Measurements from ENCODE around the gene OR1E1. TPM values are rescaled to one million over a fixed set of nuclear protein-coding genes. Genes with fewer than 3 reads are reported as not detected.

Gene OR1E1, protein sequence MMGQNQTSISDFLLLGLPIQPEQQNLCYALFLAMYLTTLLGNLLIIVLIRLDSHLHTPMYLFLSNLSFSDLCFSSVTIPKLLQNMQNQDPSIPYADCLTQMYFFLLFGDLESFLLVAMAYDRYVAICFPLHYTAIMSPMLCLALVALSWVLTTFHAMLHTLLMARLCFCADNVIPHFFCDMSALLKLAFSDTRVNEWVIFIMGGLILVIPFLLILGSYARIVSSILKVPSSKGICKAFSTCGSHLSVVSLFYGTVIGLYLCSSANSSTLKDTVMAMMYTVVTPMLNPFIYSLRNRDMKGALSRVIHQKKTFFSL
- not detected in 5 replicates for total RNA-seq (2022; extraction: Qiagen RNA extraction; ENCODE audit: low read depth)

DNA sequence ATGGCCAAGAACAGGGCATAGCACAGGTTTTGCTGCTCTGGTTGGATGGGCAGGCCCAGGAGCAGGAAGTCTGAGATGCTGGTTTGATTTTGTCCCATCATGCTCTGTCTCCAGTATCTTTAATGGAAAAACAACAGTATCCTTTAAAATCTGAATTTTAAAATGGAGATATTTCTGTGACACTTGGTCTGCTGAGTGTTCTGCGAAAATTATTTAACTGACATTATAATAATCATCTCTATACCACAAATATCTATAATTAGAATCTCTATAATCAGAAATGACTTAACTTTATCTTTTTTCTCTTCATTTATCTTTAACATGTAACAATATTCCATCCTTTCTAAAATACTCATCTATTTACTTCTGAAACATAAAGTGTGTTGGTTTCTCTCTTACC, at the start of gene OR1E1:
TSS of gene OR1E1 (minus strand) at position 101 of the 400 bp plus-strand sequence. CDS start at position 101, 0 bp downstream.

DNA sequence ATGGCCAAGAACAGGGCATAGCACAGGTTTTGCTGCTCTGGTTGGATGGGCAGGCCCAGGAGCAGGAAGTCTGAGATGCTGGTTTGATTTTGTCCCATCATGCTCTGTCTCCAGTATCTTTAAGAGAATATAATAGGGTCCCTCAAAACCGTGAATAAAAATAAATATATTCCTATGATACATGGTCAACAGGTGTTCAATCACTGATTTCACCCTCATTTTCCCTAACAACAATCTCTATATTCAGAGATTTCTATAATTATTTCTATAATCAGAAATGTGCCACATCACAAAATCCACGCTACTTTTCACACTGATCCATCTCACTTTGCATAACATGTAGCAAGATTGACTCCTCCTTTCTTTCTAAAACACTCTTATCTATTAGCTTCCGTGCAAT, 35.5 kb upstream of the OR1E1 start, which contains the start of gene OR1E2:
TSS of gene OR1E2 (minus strand) at position 101 of the 400 bp plus-strand sequence. CDS start at position 101, 0 bp downstream.

DNA sequence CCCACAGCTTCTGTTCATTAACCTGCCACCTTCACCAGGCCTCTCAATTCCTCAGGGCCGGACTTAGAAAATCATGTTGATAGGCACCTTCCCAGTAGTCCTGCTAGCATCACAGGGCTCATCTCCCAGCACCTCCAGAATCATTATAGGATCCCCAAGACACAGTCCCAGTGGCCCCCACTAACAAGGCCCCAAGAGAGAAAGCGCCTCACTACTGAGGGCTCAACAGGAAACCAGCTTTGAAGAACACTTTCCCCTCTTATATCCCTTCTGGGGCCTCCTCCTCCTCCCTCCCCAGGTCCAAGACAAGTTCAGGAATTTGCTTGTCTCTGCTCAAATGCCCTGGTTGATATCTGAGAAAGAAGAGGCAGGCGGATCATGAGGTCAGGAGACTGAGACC, 12.9 kb upstream of the OR1E1 start, which contains the start of gene OR3A3:
TSS of gene OR3A3 (plus strand) at position 301 of the 400 bp plus-strand sequence.

DNA sequence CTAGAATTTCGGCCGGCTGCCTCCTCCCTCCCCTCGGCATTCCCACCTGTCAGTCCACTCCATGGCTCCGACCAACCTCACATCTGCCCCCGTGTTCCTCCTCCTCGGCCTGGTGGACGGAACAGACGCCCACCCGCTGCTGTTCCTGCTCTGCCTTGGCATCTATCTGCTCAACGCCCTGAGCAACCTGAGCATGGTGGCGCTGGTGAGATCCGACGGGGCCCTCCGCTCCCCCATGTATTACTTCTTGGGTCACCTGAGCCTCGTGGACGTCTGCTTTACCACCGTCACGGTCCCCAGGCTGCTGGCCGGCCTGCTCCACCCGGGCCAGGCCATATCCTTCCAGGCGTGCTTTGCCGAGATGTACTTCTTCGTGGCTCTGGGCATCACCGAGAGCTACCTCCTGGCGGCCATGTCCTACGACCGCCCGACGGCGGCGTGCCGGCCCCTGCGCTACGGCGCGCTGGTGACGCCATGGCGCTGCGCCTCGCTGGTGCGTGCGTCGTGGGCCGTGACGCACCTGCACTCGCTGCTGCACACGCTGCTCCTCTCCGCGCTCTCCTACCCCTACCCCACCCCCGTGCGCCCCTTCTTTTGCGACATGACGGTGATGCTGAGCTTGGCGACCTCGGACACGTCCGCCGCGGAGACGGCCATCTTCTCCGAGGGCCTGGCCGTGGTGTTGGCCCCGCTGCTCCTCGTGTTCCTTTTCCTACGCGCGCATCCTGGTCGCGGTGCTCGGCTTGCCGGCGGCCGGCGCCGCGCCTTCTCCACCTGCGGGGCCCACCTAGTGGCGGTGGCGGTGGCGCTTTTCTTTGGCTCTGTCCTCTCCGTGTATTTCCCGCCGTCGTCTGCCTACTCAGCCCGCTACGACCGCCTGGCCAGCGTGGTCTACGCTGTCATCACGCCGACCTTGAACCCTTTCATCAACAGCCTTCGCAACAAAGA, 12.1 kb downstream of the OR1E1 start, which contains the start of gene OR3A2:
TSS of gene OR3A2 (minus strand) at position 440 of the 948 bp plus-strand sequence.

Other genes starting within 250 kb of the OR1E1 start
- not detected in 5 replicates for gene OR1A2, start 200.9 kb downstream of the OR1E1 start, total RNA-seq (2022; extraction: Qiagen RNA extraction; ENCODE audit: low read depth)
- gene OR1A1, start 190.7 kb downstream of the OR1E1 start, total RNA-seq (2022; extraction: Qiagen RNA extraction; ENCODE audit: low read depth), result not detected in 5 replicates
- gene OR3A1, start 100.0 kb downstream of the OR1E1 start, total RNA-seq (2022; extraction: Qiagen RNA extraction; ENCODE audit: low read depth), result not detected in 5 replicates
- not detected in 5 replicates for gene OR3A2, start 12.1 kb downstream of the OR1E1 start, total RNA-seq (2022; extraction: Qiagen RNA extraction; ENCODE audit: low read depth)
- not detected in 5 replicates for gene OR3A3, start 13.0 kb upstream of the OR1E1 start, total RNA-seq (2022; extraction: Qiagen RNA extraction; ENCODE audit: low read depth)
- gene OR1E2, start 35.4 kb upstream of the OR1E1 start, total RNA-seq (2022; extraction: Qiagen RNA extraction; ENCODE audit: low read depth), result not detected in 5 replicates
- gene SPATA22, start 73.4 kb upstream of the OR1E1 start, total RNA-seq (2022; extraction: Qiagen RNA extraction; ENCODE audit: low read depth), result not detected in 5 replicates
- gene ASPA, start 77.6 kb upstream of the OR1E1 start, total RNA-seq (2022; extraction: Qiagen RNA extraction; ENCODE audit: low read depth), result not detected in 5 replicates
- gene TRPV3, start 159.4 kb upstream of the OR1E1 start, total RNA-seq (2022; extraction: Qiagen RNA extraction; ENCODE audit: low read depth), result 0.36 to 0.67 TPM (median 0.41 TPM) in 5 replicates
- gene TRPV1, start 211.0 kb upstream of the OR1E1 start, total RNA-seq (2022; extraction: Qiagen RNA extraction; ENCODE audit: low read depth), result 4.0 to 5.2 TPM (median 4.2 TPM) in 5 replicates
- gene SHPK, start 237.8 kb upstream of the OR1E1 start, total RNA-seq (2022; extraction: Qiagen RNA extraction; ENCODE audit: low read depth), result 12.9 to 17.0 TPM (median 15.3 TPM) in 5 replicates
- gene CTNS, start 238.3 kb upstream of the OR1E1 start, total RNA-seq (2022; extraction: Qiagen RNA extraction; ENCODE audit: low read depth), result 14.1 to 15.9 TPM (median 15.1 TPM) in 5 replicates